NCI-H2227 treated with DMSO at 0.1 percent for 48 hours (cell line): ENCODE data around the gene LIPF.
A peak's percentile ranks its signal among the peaks of the same experiment; 100 is the strongest.
"Not testable (repeated sequence)": the region's sequence is repeated elsewhere in the genome, so short reads cannot be mapped to it uniquely, and the experiment has no call there.

Experiments
- DNase-seq: peaks from one replicate; lab custom pipeline; 2025; lab: John Stamatoyannopoulos, UW

LIPF gene, protein sequence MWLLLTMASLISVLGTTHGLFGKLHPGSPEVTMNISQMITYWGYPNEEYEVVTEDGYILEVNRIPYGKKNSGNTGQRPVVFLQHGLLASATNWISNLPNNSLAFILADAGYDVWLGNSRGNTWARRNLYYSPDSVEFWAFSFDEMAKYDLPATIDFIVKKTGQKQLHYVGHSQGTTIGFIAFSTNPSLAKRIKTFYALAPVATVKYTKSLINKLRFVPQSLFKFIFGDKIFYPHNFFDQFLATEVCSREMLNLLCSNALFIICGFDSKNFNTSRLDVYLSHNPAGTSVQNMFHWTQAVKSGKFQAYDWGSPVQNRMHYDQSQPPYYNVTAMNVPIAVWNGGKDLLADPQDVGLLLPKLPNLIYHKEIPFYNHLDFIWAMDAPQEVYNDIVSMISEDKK

DNA sequence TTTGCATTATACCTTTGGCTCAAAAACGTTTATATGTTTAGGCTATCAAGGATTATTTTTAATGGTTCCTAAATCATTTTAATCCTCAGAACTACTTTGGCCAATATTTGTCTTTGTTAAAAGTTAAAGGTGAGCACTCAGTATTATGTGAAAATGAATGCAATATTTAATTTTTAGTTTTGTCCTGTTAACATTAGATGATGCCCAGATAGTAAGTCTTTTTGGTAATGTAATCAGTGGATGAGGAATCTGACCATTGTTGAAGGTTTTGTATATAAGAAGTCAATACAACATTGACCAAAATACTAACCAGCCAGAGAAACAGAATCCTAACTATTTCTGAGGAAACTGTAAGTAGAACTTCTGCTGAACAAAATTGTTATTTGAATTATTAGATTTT is at the start of gene LIPF:
TSS of gene LIPF (plus strand) at position 301 of the 400 bp plus-strand sequence. CDS start 2,856 bp downstream, outside the sequence.
- no peak for DNase-seq

DNA sequence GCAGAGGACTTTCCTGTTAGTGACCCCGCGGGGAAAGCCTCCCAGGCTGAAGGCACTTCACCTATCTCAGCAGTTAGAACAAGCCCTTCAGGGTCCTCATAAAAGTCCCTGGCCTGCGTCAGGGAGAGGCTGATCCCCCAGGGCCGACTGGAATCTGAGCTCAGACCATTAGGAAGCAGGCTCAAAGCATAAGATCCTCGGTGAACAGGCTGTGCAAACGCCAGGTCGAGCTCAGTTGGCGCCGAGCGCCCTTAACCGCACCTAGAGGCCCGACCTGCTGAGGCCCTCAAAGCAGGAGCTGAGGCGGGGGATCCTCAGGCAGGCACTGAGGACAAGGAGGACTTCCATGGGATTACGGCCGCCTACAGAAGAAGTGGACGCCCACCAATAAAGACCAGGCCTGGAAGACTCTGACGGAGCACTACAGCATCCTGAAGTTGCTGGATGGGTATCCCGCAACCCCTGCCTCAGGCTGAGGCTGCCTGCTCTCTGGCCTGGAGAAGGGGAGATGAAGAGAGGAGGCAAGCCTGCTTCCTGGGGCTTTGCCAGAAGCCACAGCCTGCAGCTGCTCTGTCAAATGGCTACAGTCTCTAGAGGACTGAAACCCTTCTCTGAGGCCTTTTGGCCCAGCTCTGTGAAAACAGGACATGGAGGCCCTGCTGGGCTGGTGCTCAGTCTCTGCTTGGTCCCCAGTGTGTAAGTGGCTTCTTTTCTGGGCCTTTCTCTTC is 47.8 kb upstream of the LIPF start:
- no peak for DNase-seq

DNA sequence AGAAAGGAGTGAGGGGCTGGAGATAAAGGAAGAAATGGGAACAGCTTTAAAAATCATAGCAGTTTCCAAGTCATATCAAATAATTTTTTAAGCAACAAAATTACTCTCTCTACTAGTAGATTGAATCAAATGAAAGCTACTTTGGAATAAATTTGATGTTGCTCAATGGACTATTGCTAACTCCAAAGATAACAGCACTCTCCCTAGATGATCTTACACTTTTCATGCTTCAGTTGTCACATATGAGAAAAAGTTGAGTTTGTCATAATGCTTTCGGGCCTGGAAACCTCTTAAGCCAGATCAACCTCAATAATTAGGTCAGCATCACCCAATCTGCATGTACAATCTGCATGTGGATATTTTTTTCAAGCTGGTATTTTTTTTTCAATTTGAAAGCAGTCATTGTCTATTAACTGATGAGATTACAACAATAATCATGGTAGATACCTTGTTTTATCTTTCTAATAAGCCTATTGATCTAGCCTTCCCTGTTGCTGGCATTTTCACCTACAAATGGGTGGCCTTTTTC is 46.4 kb upstream of the LIPF start:
- DNase-seq: no peak

DNA sequence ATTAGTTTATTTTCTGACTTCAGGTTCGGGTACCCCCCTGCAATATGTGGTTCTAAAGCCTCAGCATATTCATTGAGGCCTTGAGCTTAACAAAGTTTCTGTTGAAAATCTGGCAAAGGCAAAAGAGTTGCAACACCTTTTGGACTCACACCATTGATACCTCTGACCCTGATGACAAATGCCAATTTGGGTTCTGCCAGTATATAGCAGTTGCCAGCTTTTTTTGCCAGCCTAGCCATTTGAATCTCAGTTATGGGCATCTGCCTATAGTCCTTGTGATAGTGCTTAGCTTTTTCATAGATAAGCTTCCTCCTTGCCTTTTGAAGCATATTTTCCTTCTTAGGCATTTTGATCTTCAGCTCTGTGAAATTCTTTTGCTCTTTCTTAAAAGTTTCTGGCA is 45.7 kb upstream of the LIPF start:
- DNase-seq: no peak

DNA sequence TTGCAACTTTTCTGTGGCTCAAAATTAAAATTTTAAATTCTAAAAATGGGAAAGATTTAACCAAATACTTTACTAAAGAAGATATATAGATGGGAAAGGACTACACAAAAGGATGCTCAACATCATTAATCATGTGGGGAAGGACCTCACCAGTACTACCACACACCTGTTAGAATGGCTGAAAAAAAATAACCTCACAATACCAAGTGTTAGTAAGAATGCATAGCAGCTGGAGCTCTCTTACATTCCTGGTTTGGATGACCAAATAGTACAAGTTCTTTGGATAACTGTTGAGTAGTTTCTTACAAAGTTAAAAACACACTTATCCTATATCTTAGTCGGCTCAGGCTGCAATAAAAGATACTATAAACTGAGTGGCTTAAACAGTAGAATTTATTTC is 43.8 kb upstream of the LIPF start:
- DNase-seq: no peak

DNA sequence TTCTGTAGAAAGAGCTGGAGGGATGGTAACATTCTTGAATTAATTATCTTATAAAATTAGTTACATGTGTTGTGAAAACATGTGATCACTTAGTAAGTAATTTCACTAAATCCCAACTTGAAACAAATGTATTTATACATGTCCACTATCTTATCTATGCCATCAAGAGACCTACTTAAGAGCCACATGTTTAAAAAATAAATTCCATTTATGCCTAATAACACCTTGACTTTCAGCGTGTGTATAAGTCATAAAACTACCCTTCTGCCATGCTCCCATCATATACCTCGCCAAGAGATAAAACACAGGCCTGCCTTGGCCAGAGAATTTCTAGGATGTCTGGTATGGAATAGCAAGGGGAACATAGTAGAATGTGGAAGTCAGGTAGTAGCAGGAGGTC is 40.4 kb upstream of the LIPF start:
- no peak for DNase-seq

DNA sequence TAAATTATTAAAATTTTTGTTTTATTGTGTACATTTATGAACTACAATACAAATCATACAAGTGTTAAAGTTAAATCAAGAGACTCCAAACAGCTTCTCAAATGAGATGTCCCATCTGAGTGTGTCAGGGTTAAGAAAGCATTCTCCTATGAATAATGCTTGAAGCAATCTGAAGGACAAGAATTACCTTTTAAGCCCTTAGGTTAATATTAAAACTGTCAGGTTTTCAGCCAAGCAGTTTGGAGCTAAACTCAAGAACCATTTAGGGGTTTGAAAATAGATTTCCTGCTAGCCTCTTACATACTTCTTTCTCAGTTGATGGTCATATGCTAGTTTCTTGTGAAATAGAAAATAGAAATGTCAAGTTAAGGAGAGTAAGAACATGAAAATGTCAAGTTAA is 39.4 kb upstream of the LIPF start:
- no peak for DNase-seq

DNA sequence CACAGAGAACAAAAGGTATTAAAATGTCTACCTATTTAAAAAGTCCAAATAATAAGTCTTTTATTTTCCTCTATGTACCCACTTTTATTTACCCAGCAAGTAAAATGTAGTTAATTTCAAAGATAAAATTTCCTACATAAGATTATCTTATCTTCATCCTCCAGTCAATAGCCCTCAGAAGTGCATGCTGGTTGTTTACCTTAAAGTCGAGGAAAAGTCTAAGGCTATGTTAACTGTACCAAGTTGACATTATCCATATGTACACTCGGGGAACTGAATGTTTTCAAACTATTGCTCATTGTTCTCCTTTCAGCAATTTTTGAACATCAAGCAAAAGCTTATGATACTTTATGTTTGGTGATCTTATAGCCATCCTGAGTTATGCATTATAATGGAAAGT is 24.1 kb upstream of the LIPF start:
- no peak for DNase-seq

DNA sequence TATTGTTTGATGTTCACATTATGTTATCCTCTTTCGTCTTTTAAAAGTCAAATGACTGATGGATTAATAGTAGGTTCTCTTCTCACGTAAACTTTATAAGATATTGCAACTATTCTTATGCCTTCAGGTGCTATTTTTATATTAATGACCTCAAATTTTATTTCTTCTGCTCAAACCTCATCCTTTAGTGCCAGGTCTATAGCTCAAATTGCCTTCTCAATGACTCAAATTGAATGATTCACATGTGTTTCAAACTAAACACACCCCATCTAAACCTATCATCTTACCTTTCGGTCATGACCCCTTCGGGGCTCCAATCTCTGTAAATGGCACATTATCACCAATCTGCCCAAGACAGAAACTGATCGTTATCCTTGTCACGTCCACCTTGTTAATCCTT is 22.0 kb upstream of the LIPF start:
- peak; percentile 10 for DNase-seq

DNA sequence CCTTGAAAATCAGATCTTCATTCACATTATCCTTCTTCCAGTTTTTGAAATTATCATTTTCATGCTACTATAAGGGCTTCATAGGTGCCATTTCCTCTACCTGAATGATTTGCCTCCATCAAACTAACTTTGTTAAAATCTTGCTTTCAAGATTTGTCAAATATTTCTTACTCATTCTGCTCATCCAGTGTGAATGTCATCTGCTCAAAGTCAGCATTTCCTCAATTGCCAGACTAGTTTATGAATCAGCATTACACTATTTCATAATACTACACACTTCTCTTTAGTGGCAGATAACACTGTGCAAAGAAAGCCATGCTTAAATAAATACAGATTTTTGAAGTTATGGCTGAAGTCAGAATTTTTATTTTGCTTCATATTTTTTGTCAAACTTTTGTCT is 21.3 kb upstream of the LIPF start:
- DNase-seq: no peak

DNA sequence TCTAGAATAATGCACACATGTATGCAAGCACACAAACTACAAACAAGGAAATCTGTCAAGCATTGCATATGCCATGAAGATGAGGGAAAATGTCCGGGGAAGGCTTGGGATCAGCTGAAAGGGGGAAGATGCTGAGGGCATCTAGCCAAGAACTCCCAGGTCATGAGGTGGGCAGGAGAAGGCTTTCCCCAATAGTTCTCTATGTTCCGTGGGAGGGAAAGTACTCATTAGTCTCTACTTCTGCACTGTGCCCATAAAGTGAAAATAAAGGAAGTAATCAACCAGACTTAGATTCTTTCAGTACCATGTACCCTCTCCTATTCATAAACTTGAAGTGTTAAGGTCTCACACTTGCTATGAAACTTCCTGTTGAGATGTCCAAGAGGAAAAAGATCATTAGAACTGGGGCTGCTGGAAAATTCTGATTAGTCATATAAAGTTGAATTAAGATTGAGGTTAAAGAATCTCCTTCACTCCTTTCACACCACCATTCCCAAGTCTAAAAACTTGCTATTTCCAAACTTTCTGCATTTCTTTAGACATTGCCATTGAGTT is 17.1 kb upstream of the LIPF start:
- no peak for DNase-seq

DNA sequence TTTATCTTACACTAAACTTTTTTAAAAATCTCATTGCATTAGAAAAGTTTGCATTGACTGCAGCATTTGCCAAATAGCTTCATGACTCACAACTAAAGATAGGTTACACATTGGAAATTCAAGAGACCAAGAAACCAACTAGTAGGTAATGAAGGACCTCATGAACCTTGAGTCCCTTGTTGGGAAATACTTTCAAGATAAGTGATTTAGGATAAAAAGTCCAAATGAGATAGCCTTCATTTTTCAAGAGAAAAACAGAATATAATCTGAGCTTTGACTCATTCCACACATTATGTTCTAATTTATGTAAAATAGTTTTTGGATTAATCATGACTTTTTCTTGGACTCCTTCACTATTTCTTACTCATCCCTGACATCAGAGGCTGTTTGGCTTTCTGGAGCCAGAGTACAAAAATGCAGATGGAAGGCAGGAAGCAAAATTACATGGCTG is 13.1 kb upstream of the LIPF start:
- no peak for DNase-seq

DNA sequence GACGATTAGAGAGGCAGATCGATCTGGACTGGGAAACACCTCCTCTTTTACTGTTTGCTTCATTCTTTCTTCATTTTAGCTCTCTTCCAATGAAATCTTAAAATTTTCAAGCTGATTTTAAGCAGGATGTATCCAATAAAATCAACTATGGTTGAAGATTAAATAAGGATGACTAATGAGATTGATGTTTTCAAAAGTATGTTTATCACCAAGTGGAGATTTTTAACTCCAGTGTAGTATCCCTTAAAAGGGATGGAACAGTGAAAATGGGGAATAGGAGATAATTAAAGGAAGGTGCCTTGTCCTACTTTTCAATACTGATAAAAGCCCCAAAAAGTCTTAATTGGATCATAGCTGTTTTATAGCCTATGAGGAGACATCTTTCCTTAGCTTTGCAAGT is 11.6 kb upstream of the LIPF start:
- DNase-seq: no peak

DNA sequence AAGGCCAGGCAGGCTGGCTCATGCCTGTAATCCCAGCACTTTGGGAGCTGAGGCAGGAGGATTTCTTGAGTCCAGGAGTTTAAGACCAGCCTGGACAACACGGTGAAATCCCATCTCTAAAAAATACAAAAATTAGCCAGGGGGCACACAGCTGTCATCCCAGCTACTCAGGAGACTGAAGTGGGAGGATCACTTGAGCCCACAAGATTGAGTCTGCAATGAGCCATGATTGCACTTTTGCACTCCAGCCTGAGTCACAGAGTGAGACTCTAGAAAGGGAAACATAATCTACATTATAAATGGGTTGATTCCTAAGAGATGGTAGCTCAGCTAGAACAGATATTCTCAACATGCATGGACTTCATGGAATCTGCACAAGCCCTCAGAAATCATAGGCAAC is 6.3 kb upstream of the LIPF start:
- no peak for DNase-seq

DNA sequence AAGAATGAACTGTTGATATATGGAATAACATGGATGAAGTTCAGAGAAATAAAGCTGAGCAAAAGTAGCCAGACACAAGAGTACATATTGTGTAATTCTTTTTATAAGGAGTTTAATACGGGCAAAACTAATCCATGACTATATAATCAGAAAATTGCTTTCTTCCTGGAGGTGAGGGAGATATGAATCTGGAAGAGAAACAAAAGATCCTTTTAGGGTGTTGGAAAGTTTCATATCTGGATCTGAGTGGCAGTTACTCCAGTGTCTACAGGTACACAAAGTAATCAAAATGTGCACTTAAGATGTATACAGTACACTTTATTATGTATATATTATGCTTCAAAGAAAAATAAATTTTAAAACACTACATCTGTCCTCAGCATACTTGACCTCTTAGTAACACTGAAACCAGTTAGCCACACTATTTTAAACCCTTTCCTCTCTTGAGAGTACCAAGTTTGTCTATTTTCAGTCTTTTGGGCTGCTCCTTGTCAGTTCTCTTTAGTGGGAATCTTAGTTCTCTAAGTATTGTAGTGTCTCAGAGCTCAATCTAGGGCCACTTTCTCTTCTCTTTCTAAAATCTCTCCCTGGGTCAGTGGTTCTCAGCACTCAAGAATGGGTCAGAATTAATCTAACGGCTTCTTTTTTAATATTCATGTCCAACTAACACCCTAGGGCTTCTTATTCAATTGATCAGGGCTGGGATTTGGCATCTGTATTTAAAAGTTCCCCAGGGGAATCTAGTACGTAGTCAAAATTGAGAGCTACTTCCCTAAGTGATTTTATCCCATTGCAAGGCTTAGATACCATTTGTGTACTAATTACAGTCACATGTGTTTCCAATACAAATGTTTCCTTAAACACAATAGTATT is 4.3 kb upstream of the LIPF start:
- DNase-seq: no peak

DNA sequence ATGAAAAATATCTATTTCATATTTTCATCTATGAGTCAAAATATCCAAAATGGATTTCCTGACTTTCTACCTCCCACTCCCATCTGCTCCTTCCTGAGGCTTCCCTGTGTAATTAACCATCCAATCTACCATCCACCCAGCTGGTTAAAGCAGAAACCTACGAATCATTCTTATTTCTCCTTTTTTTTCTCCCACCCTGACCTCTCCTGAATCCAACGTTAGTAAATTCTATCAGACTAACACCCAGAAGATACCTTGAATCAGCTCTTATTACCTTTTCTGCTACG is 3.7 kb upstream of the LIPF start:
- no peak for DNase-seq

DNA sequence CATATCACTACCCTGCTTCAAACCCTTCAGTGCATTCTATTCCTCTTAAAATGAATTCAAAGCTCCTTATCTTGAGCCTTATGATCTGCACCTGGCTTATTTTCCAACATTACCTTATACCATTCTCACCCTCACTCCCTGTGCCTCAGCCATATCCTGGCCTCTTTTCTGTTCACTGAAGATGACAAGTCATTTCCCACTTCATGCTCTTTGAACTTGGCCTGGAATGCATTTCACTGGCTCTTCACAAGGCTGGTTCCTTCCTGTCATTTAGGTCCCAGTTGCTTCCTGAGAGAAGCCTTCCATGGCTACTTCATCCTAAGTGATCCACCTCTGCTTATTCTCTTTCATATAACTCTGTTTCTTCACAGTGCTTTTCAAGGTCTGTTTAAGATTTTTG is 3.2 kb upstream of the LIPF start:
- no peak for DNase-seq

DNA sequence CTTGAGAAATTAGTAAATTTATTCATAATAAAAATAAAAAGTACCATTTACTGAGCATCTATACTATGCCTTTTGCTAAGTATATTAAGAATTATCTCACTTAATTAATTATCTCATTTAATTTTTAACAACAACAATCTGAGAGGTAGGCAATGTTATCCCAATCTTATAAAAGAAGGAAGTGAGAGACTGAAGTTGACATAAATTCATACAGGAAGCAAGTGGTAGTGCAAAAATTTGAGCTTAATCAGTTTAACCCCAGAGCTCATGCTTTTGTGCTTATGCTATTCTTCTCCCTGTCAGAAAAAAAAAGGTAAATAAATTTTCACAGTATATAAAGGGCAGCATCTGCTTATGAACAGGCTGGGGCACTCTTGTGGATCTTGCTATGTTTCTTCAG is 2.7 kb upstream of the LIPF start:
- DNase-seq: no peak

DNA sequence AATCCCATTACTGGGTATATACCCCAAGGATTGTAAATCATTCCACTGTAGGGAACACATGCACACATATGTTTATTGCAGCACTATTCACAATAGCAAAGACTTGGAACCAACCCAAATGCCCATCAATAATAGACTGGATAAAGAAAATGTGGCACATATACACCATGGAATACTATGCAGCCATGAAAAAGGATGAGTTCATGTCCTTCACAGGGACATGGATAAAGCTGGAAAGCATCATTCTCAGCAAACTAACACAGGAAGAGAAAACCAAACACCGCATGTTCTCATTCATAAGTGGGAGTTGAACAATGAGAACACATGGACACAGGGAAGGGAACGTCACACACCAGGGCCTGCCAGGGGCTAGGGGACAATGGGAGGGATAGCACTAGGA is 1.1 kb upstream of the LIPF start:
- not testable (repeated sequence) for DNase-seq

DNA sequence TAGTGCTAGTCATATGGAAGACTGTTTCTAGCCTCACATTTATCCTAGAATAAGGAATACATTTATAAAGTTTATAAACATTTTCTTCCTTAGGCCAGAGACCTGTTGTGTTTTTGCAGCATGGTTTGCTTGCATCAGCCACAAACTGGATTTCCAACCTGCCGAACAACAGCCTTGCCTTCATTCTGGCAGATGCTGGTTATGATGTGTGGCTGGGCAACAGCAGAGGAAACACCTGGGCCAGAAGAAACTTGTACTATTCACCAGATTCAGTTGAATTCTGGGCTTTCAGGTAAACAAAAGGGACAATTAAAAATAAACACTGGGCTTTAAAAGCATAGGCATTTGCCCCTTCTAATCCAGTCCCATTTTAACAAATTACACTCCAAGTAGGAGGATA is 4.2 kb downstream of the LIPF start:
- DNase-seq: no peak

DNA sequence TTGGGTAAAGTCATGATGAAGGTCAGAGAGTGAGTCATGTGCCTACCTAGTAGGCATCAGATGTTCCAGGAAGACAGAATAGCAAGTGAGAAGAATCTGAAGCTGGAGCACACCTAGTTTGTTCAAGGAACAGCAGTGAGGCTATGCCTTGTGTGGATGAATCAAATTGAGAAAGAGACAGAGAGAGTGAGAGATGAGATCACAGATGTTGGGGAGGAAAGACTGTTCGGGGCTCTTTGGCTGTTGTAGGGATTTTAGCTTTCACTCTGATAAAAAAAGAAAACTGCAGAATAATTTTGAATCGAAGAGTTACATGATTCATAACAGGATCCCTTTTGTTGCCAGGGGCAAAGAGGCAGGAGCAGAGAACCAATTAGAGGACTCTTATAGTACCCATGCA is 6.3 kb downstream of the LIPF start:
- no peak for DNase-seq

DNA sequence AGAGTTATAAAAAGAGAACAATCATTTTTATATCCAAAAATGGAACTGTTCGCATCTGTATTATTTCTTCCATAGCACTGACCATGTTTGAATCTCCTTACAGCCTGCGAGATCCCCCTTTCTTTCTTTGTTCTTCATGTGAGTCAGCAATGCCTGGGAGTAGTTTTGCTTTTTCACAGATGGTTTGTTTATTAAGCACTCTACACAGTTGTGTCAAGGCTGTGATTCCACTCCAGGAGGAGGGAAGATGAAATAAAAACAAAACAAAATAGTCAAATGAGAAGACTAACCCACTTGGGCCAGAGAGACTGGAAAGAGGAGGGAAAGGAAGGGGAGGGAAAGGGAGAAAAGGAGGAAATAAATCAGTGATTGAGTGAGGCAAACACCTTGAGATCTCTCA is 7.8 kb downstream of the LIPF start:
- no peak for DNase-seq
